COR-L47 (cell line): ENCODE data around the gene RAB24.
"Not testable (repeated sequence)": the region's sequence is repeated elsewhere in the genome, so short reads cannot be mapped to it uniquely, and the experiment has no call there.

ENCODE experiments used
- DNase-seq: peaks from one replicate; lab custom pipeline; 2025; lab: John Stamatoyannopoulos, UW

RAB24 gene

GRCh38 chr5:177311392-177311722 lies 7.8 kb upstream of the RAB24 start:
- no peak for DNase-seq

DNA sequence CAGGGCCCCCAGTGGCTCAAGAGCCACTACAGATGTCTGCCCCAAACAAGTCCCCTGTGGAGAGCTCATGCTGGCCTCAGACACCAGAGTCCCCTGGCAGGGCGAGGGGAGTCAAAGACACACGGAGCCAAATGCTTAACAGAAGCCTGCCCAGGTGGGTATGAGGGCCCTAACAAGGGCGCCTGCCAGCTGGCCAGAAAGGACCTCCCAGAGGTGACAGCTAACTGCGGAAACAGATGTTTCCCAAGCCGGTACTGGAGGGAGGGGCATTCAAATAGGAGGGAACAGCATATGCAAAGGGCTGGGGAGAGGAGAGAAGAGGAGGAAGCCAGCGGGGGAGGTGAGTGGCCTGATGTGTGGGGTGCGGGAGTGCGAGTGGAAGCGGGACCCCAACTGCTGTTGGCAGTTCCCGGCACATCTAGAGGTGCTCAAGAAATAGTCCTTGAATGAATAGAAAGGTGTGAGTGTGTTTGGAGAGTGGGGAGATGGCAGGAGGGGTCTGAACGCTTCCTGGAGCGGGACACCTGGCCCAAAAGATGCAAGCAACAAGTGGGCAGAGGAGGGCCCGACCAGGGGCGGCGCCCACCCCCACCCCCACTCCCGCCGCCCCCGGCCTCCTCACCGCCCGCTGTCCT lies 7.4 kb upstream of the RAB24 start:
- DNase-seq = no peak

DNA sequence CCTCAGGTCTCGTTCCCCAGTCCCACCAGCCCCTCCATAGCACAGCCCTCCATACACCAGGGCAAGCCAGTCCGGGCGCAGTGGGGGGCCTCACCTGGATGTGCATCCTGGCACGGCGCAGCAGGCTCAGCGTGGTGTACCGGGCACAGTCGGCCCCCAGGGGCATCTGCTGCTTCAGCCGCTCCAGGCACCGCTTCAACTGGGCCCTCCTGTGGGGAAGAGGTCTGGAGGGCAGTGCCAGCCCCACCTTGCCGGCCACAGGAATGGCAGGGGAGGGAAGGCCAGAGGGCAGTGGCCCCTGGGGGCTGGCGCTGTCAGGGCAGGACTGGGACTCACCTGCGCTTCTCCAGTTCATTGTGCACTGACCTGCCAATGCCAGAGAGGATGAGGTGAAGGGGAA lies 6.8 kb upstream of the RAB24 start:
- DNase-seq = peak; percentile 72

GRCh38 chr5:177309351-177310191 lies 6.1 kb upstream of the RAB24 start:
- DNase-seq = peak; percentile 53

- DNase-seq = no peak
Observed at GRCh38 chr5:177308740-177309139, 5.2 kb upstream of the RAB24 start.

- no peak for DNase-seq
Observed at GRCh38 chr5:177307544-177308363, 4.2 kb upstream of the RAB24 start.

DNA sequence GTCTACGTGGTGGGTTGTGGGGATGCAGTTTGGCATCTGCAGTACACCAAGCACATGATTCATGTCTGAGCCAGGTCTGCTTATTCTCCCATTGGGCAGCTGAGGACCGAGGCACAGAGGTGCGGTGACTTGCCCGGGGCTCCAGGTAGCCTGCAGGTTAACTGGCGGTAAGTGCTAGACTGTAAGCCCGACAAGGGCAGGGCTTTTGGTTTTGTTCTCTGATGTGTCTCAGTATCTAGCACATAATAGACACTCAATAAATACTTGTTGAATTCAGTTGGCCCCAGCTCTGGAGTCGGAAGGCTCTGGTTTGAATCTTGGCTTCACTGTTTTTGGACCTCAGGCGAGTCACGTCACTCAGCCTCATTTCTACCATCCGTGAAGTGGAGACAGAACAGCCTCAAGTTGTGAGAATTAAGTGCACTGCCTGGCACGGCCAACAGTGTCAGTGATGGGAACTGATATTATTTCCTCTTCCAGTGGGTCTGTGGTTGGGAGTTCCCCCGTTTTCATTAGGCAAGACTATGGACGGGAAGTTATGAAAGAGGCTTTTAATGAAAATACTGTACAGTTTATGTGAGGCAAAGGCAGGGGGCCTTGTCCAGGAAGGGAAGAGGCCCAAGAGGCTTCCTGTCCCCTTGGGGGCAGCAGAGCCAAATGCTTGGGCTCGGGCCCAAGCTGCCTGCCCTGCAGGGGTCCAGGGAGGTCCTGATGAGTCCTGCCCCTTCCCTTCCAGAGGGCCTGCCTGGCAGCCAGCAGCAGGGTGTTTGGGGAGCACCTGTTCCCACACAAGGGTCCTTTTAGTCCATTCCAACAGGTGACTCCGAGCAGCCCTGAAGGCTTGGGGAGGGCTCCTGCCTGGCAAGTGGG lies 3.4 kb upstream of the RAB24 start:
- DNase-seq = no peak

GRCh38 chr5:177306103-177306640 lies 2.7 kb upstream of the RAB24 start:
- DNase-seq = not testable (repeated sequence)

DNA sequence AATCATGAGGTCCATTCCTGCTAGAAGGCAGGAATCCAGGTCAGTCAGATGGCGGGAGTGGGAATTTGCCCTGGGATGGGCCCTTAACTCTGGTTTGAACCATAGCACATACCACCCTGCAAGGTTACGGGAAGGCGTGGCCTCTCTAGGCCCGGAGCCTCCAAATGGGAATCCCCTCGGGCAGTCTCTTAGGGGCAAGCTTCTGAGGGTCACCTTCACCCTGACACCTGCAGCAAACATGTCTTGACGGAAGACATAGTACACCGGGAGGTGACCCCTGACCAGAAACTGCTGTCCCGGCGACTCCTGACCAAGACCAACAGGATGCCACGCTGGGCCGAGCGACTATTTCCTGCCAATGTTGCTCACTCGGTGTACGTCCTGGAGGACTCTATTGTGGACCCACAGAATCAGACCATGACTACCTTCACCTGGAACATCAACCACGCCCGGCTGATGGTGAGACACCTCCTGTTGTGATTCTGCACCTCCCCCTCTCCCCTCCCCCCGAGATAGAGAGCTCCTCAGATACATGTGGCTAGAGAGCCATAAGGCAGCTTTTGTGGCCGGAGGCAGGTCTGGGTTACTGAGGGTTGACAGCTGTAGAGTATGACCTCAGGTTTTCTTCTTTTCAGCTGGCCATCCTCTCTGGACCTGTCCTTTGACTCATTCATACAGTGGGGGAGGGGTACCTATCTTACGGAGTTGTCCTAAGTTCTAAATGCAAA lies 1.0 kb upstream of the RAB24 start:
- no peak for DNase-seq

DNA sequence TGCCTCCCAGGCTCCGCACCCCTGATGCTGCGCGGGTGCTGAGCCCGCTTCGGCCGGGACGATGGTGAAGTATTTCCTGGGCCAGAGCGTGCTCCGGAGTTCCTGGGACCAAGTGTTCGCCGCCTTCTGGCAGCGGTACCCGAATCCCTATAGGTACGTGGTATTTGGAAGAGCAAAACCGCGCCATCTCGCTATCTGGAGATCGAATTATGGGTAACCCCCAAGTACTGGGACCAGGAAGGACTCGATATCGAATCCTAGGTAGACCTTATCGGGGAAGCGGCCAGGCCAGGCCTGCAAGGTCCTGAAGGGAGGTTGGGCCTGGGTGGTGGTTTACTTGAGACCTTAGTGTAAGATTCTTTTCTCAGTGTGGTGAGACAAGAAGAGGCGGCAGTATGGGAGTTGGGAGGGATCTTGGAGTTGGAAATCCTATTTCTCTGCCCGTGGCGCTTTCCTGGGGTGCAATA lies 439 bp upstream of the RAB24 start:
- DNase-seq = no peak

GRCh38 chr5:177302354-177303110 lies 987 bp downstream of the RAB24 start:
- DNase-seq = no peak

DNA sequence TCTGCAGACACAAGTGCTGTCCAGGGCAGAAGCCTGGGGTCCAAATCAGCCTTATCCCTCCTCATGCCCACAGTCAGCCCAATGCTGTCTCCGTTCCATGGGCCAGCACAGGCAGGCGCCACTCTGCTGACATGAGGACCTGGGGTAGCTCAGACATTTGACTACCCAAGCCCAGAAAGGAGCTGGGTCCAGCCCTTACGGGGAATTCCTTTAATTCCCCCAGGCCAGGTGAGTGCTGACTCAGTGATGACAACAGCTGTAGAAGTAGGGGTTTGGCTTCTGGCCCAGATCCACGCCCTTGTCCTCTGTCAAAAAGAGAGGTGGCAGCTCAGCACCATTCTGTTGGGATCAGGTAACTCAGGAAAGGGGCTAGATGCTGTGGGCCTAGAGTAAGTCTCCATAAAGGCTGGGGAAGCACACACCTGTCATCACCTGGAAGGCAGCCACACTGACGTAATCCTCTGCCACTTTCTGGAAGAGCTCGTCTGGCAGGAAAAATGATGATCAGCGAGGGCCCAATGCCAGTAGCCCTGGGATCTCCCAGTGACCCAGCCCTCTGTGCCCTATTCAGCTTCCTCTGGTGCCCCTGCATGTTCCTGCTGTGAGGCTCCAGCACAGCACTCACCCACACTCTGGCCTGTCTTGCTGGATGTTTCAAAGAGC lies 1.9 kb downstream of the RAB24 start:
- DNase-seq = peak; percentile 83

DNA sequence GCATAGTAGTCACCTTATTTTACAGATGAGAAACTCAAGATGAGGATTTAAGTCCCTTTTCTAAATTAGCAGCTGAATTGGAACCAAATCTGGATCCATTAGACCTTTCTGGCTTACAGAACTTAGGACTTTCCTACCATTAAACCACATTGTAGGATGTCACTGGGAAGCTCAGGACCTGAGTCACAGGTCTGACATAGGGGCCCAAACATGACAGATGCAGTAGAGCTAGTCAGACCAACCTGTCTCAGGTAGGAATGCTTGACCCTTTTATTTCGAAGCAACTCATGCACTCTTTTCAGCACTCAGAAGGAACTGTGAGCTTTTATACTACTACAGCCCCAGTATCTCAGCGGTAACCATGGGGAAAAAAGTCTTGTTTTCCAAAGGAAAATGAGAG lies 2.6 kb downstream of the RAB24 start:
- no peak for DNase-seq

DNA sequence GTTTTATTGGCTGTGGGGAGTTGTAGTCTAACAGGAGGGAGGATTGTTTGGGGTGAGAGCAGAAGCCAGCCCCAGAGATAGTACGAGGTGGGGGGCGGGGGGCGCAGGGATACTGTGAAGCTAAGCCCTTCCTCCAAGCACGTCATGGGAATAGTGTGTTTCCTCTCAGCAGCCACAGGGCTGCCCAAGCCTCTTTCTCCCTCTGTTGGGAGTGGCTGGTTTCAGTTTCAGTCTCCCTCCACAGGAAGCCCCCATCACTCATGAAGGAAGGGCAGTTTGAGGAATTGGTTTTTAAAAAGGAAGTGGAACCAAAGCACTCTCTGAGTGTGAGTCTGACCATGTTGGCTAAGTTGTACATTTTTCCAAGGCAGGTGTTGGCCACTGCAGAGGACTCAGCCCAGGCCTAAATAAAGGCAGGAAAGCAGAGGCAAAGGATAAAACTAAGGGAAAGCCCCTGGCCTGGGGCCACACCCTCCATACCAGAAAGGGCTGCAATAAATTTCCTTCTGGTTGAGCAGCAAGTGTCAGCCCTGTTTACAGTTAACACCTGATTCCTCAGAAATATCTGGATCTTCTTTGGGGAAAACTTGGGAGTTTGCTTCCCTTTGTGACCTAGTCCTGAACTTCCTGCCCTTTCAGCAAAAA lies 3.2 kb downstream of the RAB24 start:
- no peak for DNase-seq

DNA sequence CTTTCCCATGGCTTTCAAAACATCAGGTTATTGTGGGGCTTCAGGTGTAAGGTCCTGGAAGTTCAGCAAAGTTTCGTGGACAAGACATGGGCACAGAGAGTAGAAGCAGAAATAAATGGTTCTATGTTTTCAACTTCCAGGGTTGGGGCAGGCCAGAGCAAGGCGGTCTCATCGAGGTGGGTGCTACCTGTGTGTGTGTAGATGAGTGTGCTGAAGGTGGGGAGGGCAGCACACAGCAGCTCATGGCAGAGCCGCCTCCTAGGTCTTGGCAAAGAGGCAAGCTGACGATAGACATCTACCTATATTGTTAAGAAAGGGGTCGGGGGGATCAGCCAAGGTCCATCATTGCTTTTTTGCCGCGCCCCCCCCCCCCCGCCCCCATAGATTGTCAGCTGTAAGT lies 3.8 kb downstream of the RAB24 start:
- DNase-seq = no peak

- DNase-seq = no peak
Observed at GRCh38 chr5:177297922-177298321, 5.6 kb downstream of the RAB24 start.

- DNase-seq = no peak
Observed at GRCh38 chr5:177296581-177296980, 6.9 kb downstream of the RAB24 start.

DNA sequence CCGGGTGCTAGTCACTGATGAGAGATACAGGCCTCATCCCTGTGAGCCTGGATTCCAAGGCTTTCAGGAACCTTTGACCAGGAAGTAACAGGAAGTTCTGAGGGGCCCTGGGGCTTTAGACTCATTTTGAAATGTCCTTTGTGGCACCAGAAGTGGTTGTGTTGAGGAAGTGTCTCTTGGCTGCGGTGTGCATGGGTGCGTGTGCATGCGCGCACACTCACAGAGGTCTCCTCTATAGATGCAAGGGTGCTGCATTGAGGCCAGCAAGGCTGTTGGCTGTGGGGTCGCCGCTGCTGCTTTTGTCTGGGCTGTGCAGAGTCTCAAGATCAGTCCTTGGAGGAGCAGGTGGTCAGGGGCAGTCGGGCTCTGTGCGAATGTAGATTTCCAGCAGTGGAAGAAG lies 7.6 kb downstream of the RAB24 start:
- no peak for DNase-seq

GRCh38 chr5:177294632-177295031 lies 8.9 kb downstream of the RAB24 start:
- DNase-seq = no peak
